HG02623 (cell line): ENCODE measurements around the gene GIMAP5.

ENCODE experiments used
- ATAC-seq: cut with Tn5 transposase; IDR thresholded peaks from one replicate; pipeline ENCODE4 v1.9.1; 2021; ENCODE audit warnings: moderate library complexity; ENCODE audit not compliant: unreplicated experiment

Gene GIMAP5

GRCh38 chr7:150734254-150734653, 3.0 kb upstream of the GIMAP5 start:
- ATAC-seq, result peak; percentile 40

DNA sequence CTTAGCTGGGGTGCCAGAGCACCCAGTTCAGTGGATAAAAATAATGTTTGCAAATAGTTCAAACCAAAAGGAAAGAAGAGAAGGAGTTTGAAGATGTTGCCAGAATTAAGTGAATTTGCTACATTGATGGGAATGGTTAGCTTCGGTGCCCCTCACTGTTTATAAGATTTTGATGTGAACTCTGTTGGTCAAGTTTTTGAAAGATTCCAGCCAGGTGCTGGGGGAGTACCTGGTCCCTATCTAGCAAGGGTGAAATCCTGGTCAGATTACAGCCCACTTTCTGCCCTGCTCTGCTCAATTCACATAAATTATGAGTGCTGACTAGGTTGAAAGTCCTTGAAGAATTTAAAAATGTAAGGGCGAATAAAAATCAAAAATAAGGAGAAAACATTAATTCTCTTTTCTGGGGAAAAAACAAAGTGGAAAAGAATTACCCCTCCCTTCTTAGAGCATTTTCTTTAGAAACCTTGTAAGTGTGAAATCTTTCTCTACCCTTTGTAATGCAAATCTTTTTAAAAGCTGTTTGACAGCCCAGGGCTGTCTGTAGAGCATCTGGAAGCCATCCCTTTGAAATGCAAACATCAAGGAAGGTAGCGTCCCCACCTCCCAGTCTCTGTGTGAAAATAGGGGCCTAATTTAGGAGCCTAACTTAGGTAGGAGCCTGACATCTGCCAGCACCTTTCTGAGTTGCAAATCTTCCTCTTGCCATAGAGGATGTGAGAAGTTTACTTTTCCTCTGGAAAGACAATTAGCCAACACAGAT, 1.4 kb upstream of the GIMAP5 start:
- ATAC-seq, result no peak

- ATAC-seq, result no peak
Measured at GRCh38 chr7:150736864-150737263, 354 bp upstream of the GIMAP5 start.

DNA sequence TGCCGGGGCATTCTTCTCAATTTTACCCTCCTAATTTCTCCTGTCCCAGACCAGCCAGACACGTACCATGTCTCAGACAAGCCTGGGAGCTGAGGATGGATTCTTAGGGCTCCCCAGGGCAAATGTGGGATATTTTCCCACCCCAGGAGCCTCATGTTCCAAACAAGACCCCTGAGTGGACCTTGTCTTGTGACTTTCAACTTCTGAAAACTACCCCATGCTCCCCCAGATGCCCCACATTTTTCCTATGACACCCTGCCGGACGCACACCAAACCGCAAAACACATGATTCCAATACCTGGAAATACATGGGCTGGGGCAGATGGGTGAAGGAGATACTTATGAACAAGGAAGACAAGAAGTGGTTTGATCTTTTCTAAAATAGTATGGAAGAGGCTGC, 874 bp downstream of the GIMAP5 start:
- ATAC-seq, result no peak

GRCh38 chr7:150738591-150739001, 1.4 kb downstream of the GIMAP5 start:
- ATAC-seq, result no peak

- no peak for ATAC-seq
Measured at GRCh38 chr7:150739033-150739432, 1.8 kb downstream of the GIMAP5 start.

DNA sequence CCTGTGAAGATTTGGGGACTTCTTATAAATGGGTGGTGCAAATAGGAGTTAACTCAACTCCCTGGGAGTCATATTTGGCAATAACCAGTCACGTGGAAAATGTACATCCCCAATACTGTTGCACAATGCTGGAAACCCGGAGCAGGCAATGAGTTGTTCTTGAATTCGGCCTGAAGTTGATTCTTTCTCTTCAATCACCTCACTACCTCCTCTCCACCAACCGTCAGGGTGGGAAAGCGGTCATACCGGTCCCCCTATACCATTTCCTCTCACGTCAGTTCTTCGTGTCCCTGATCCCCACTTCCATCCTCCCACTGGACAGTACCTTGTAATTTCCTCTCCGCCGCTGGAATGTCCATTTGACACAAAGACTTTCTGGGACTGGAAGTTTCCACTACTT, 2.8 kb downstream of the GIMAP5 start:
- ATAC-seq, result no peak

- ATAC-seq, result no peak
Measured at GRCh38 chr7:150742286-150742968, 5.2 kb downstream of the GIMAP5 start.

GRCh38 chr7:150744041-150744656, 6.9 kb downstream of the GIMAP5 start:
- no peak for ATAC-seq

DNA sequence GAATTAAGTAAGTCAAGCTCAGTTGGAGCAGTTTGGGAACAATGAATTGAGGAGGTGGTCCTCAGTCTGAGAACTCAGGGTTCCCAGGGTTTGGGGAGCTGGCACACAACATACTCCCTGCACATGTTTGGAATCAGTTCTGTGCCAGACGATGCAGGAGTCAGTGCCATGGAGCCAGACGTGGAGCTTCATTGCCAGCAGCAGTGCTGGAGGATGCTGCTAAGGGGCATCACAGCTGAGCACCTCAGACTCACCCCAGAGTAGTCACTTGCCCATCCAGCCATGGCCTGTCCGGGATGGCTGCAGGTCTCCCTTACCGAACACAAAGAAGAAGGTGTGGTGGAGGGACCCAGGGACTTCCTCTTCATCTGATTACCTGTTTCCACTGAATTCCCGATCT, 7.9 kb downstream of the GIMAP5 start:
- ATAC-seq, result no peak

GRCh38 chr7:150745876-150746275, 8.7 kb downstream of the GIMAP5 start:
- ATAC-seq, result no peak

- ATAC-seq, result no peak
Measured at GRCh38 chr7:150746921-150747320, 9.7 kb downstream of the GIMAP5 start.

DNA sequence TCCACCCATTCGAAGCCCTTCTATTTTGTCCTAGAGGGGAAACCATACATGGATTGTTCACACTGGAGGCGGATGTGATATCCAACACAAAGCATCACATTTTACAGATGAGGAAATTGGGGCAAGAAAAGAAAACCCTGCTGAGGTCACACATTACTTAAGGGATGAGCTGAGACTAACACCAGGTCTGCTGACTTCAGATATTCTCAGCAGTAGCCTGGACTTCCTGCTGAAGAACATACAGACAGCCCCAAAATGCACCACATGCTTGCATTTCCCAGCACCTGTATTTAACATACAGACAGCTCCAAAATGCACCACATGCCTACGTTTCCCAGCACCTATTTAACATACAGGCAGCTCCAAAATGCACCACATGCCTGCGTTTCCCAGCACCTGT, 11.2 kb downstream of the GIMAP5 start:
- no peak for ATAC-seq

GRCh38 chr7:150751702-150752101, 14.5 kb downstream of the GIMAP5 start:
- ATAC-seq, result no peak

DNA sequence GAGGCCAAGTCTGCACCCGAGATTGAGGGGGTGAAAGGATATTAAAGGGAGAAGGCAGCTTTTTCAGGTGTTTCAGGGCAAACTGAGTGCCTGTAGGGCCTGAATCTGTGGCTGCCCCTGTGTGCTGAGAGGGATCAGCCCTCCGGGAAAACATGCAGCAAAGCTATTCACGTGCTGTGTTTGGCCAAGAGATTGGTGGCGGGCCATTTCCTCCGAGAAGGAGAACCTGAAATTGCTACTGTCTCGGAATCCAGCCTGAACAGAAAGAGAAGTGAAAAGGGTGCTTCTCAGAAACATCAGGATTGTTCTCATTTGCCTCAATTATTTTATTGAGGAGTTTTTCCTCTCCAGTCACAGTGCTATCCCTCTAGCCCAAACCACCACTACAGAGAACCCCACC, 16.0 kb downstream of the GIMAP5 start:
- no peak for ATAC-seq

- ATAC-seq, result no peak
Measured at GRCh38 chr7:150753826-150754603, 16.8 kb downstream of the GIMAP5 start.

DNA sequence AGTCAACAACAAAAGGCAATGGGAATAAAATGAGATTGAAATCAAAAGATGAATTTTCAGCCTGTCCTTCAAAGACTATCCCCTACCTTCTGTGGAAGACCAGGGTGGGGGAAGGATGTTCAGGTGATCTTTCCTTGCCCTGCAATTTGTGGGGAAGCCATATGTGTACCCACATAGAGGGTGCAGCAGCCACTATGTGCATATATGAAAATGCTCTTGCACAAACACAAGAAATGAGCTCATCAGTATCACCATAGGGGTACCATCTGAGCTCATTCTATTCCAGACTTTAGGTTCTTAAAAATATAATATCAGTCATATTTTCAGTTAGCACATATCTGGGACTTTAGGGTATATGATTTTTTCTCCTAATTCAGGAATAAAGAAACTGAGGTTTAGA, 17.7 kb downstream of the GIMAP5 start:
- ATAC-seq, result no peak

DNA sequence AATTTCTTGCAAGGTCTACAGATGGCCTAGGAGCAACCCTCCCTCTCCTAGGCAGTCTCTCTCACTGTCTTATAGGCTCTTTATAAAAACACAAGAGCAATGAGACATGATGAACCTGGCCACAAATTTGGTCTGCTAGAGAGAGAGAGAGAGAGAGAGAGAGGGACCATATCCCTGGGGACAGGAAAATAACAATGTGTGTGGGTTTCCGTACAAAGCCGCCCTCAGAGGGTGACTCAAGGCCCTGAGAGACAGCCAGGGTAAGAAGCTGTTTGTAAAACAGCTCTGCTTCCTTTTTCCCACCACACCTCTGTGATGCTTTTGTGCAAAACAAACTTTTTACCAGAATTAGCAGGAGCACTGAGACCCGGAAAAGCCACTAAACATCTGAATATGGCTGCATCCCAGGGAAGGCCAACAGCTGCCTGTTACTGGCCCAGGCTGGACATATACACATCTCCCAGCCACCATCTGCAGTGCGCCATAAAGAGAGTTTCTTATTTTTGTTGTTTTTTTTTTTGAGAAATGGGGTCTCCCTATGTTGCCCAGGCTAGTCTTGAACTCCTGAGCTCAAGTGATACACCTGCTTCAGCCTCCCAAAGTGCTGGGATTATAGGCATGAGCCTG, 18.4 kb downstream of the GIMAP5 start:
- no peak for ATAC-seq

- no peak for ATAC-seq
Measured at GRCh38 chr7:150756166-150756565, 18.9 kb downstream of the GIMAP5 start.

- no peak for ATAC-seq
Measured at GRCh38 chr7:150756858-150757257, 19.6 kb downstream of the GIMAP5 start.

DNA sequence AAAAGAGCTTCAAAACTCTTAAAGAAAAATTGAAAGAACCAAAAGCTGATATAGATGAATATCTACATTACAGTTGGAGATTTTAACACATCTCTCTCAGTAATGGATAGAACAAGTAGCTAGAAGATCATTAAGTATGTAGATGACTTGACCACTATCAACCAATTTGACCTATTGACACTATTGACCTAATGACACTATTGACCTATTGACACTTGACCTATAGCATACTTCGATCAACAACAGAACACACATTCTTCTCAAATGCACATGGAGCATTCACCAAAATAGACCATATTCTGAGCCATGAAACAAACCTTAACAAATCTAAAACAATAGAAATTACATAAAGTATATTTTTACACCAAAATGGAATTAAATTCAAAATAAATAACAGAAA, 22.3 kb downstream of the GIMAP5 start:
- no peak for ATAC-seq
